Spinal cord (tissue), 10 donors: Measurements from ENCODE around the gene AKAP14. TPM values are rescaled to one million over a fixed set of nuclear protein-coding genes. Genes with fewer than 3 reads are reported as not detected.
"Not testable (repeated sequence)": the region's sequence is repeated elsewhere in the genome, so short reads cannot be mapped to it uniquely, and the experiment has no call there.

Experiments used
- DNase-seq, 6 donors: peaks; one replicate each; pipeline versions ENCODE4 v3.0.0 to v3.0.0-alpha.2; 2013 to 2015; ENCODE audit warnings: low spot score in 6 of 6, low read depth in 4 of 6
- H3K27ac ChIP-seq: one replicate; pipeline ENCODE4 v1.5.1; 2013; ENCODE audit warnings: low read depth, low read length, control low read depth
- H3K27me3 ChIP-seq: one replicate; pipeline ENCODE4 v1.6.1; 2013; ENCODE audit warnings: low read length; ENCODE audit not compliant: control insufficient read depth, insufficient read depth
- H3K36me3 ChIP-seq: one replicate; pipeline ENCODE4 v1.6.1; 2013; ENCODE audit warnings: low read length; ENCODE audit not compliant: control insufficient read depth, insufficient read depth
- H3K4me1 ChIP-seq: one replicate; pipeline ENCODE4 v1.6.1; 2013; ENCODE audit warnings: low read length; ENCODE audit not compliant: control insufficient read depth, insufficient read depth
- H3K4me3 ChIP-seq: one replicate; pipeline ENCODE4 v1.5.1; 2013; ENCODE audit warnings: low read depth, low read length, control low read depth
- H3K9me3 ChIP-seq: one replicate; pipeline ENCODE4 v1.6.1; 2013; ENCODE audit warnings: low read length; ENCODE audit not compliant: control insufficient read depth, insufficient read depth
- WGBS: methylation state at CpG from one replicate; pipeline ENCODE4 v1.1.5; 2013; ENCODE audit warnings: missing lambda C conversion rate; ENCODE audit not compliant: insufficient coverage; 5-methylcytosine and 5-hydroxymethylcytosine counted together
- polyA plus RNA-seq, 2 donors: library from polyadenylated mRNA; unstranded; fragments of 120-200 nt; gene quantifications; one replicate each; pipeline ENCODE4 v1.2.1, GENCODE V29; 2013; ENCODE audit not compliant: insufficient read length in 2 of 2
- total RNA-seq, 2 donors: library from RNA; depleted of rRNA in 1 of 2; stranded (reverse); fragments of 120-200 nt in 1 of 2; fragments of >200 nt in 1 of 2; gene quantifications; one replicate each; pipeline versions ENCODE4 v1.2.3 to v1.2.4, GENCODE V29; 2013 to 2014
- donor health status: healthy.

AKAP14 gene
- total and polyA plus RNA-seq, 4 donors: 0.99 to 16.3 (median 2.6) TPM

- no peaks in the 10 kb centered on the region for H3K9me3 ChIP-seq
- WGBS: no CpG with 5 or more reads among the region's 3 CpGs
Observed at GRCh38 chrX:119954374-119954773, 58.7 kb downstream of the AKAP14 start.

GRCh38 chrX:119955807-119956570, 60.3 kb downstream of the AKAP14 start:
- H3K4me3 ChIP-seq, DNase-seq, H3K9me3 ChIP-seq, H3K27ac ChIP-seq, H3K4me1 ChIP-seq, H3K27me3 ChIP-seq, H3K36me3 ChIP-seq: not testable (repeated sequence)
- 90% methylated on average over 17 of the region's 21 CpGs for WGBS

More at GRCh38 chrX:119954374-119954773, 58.7 kb downstream of the AKAP14 start:
- no peaks in the 10 kb centered on the region for H3K27me3 ChIP-seq
- H3K4me3 ChIP-seq: no peak overlapping the region
- H3K36me3 ChIP-seq: no peaks in the 10 kb centered on the region
- H3K27ac ChIP-seq: no peak overlapping the region
- no peaks in the 10 kb centered on the region for H3K4me1 ChIP-seq
- DNase-seq: no peak

GRCh38 chrX:119960625-119961024, 64.9 kb downstream of the AKAP14 start:
- no peak for DNase-seq
- Histone ChIP-seq H3K36me3 (no peaks in the 10 kb centered on the region), H3K27me3 (no peaks in the 10 kb centered on the region), H3K4me3 (no peak overlapping the region), H3K27ac (no peak overlapping the region), H3K9me3 (no peaks in the 10 kb centered on the region), H3K4me1 (no peaks in the 10 kb centered on the region)

GRCh38 chrX:119966837-119967236, 71.1 kb downstream of the AKAP14 start:
- H3K27me3 ChIP-seq, H3K4me3 ChIP-seq, DNase-seq, H3K9me3 ChIP-seq, H3K4me1 ChIP-seq, H3K27ac ChIP-seq, H3K36me3 ChIP-seq: not testable (repeated sequence)
- no CpG with 5 or more reads among the region's 1 CpG for WGBS

Other genes with a start within 250 kb of the AKAP14 start
- 10 to 100 TPM; 40.0 to 52.7 TPM for gene SEPTIN6, start 202.7 kb upstream of the AKAP14 start, total RNA-seq
- gene SEPTIN6, start 202.7 kb upstream of the AKAP14 start, polyA plus RNA-seq: 10 to 100 TPM; 69.2 to 73.7 TPM
- under 1 TPM; 0.50 to 0.88 TPM for gene SOWAHD, start 137.3 kb upstream of the AKAP14 start, total RNA-seq
- gene SOWAHD, start 137.3 kb upstream of the AKAP14 start, polyA plus RNA-seq: 1 to 10 TPM; 1.1 to 1.7 TPM
- gene RPL39, start 104.3 kb upstream of the AKAP14 start, total RNA-seq: 1,000 to 10,000 TPM; 1,424 to 2,585 TPM
- gene RPL39, start 104.3 kb upstream of the AKAP14 start, polyA plus RNA-seq: 1,000 to 10,000 TPM; 1,050 to 1,061 TPM
- 1 to 10 TPM; 3.9 to 6.3 TPM for gene UPF3B, start 42.9 kb upstream of the AKAP14 start, total RNA-seq
- 10 to 100 TPM; 23.4 to 25.3 TPM for gene UPF3B, start 42.9 kb upstream of the AKAP14 start, polyA plus RNA-seq
- 10 to 100 TPM in 1 of 2 donors, 1 to 10 TPM in 1; 8.8 to 16.0 TPM for gene RNF113A, start 24.2 kb upstream of the AKAP14 start, total RNA-seq
- gene RNF113A, start 24.2 kb upstream of the AKAP14 start, polyA plus RNA-seq: 10 to 100 TPM; 17.9 to 18.5 TPM
- gene NDUFA1, start 24.1 kb upstream of the AKAP14 start, total RNA-seq: 100 to 1,000 TPM in 1 of 2 donors, 10 to 100 TPM in 1; 59.9 to 240 TPM
- 100 to 1,000 TPM; 123 to 135 TPM for gene NDUFA1, start 24.1 kb upstream of the AKAP14 start, polyA plus RNA-seq
- 1 to 10 TPM; 8.9 to 9.8 TPM for gene NKAP, start 47.9 kb downstream of the AKAP14 start, total RNA-seq
- gene NKAP, start 47.9 kb downstream of the AKAP14 start, polyA plus RNA-seq: 10 to 100 TPM; 13.5 to 14.5 TPM
- gene RHOXF2B, start 181.8 kb downstream of the AKAP14 start, total RNA-seq: not detected
- gene RHOXF2B, start 181.8 kb downstream of the AKAP14 start, polyA plus RNA-seq: under 1 TPM; 0.14 to 0.18 TPM
- under 1 TPM in 1 of 2 donors, not detected in 1; 0.50 TPM for gene RHOXF1, start 220.0 kb downstream of the AKAP14 start, total RNA-seq
- gene RHOXF1, start 220.0 kb downstream of the AKAP14 start, polyA plus RNA-seq: 1 to 10 TPM; 3.3 to 5.2 TPM